Psoas muscle (tissue), 8 donors: Measurements from ENCODE around the gene PHF10. TPM values are rescaled to one million over a fixed set of nuclear protein-coding genes. Genes with fewer than 3 reads are reported as not detected.
"Not testable (repeated sequence)": the region's sequence is repeated elsewhere in the genome, so short reads cannot be mapped to it uniquely, and the experiment has no call there.

Experiments
- ATAC-seq, 4 donors: fragments of 200-7000 bp; cut with Tn5 transposase; one replicate each; pipeline ENCODE4 v1.9.1; 2020; ENCODE audit warnings: moderate library complexity in 3 of 4, mild to moderate bottlenecking in 2 of 4
- DNase-seq, 2 donors: peaks; one replicate each; pipeline ENCODE4 v3.0.0-alpha.2; 2020
- H3K27ac ChIP-seq: fragments of 200-600 bp; one replicate; pipeline ENCODE4 v1.8.0; 2022
- H3K27me3 ChIP-seq, 3 donors: fragments of 200-600 bp in 1 of 3; one replicate each; pipeline versions ENCODE4 v1.6.1 to v1.8.0; 2013 to 2022; ENCODE audit warnings: low read length in 2 of 3, mild to moderate bottlenecking in 2 of 3, moderate library complexity in 1 of 3; ENCODE audit not compliant: insufficient read depth in 3 of 3
- H3K36me3 ChIP-seq, 2 donors: fragments of 200-600 bp in 1 of 2; one replicate each; pipeline versions ENCODE4 v1.6.1 to v1.8.0; 2013 to 2022; ENCODE audit warnings: low read depth in 1 of 2, mild to moderate bottlenecking in 1 of 2, moderate library complexity in 1 of 2; ENCODE audit not compliant: insufficient read depth in 1 of 2
- H3K4me1 ChIP-seq: fragments of 200-600 bp; one replicate; pipeline ENCODE4 v1.8.0; 2022
- H3K4me3 ChIP-seq: fragments of 200-600 bp; one replicate; pipeline ENCODE4 v1.8.0; 2022; ENCODE audit warnings: mild to moderate bottlenecking
- H3K9me3 ChIP-seq: fragments of 200-600 bp; one replicate; pipeline ENCODE4 v1.8.0; 2022
- CTCF ChIP-seq: fragments of 200-600 bp; IDR thresholded peaks from one replicate; pipeline ENCODE4 v1.8.0; 2022; ENCODE audit warnings: antibody characterized with exemption
- WGBS, 3 donors: extraction: QIAGEN DNeasy Blood & Tissue Kit; methylation state at CpG; one replicate each; pipeline versions ENCODE4 v1.1.6 to v1.1.7; 2013; 5-methylcytosine and 5-hydroxymethylcytosine counted together
- intact Hi-C, 2 donors: fragments of 100-400 bp; cut with DNase I; formaldehyde crosslinking; loops; one replicate each; pipeline versions ENCODE4 v1.11.0 to v1.14.2; 2022
- polyA plus RNA-seq, 3 donors: library from polyadenylated mRNA; stranded (reverse); fragments of 200-250 nt; gene quantifications; one replicate each; pipeline ENCODE4 v1.2.3, GENCODE V29; 2013
- total RNA-seq, 4 donors: library from RNA; stranded (reverse); fragmentation: NEBNext Ultra II Directional in 2 of 4; extraction: Animal tissue kit (Norgen Biotek cat#: 25700) in 2 of 4; gene quantifications; one replicate each; pipeline versions ENCODE4 v1.2.1 to v1.2.4, GENCODE V29; 2021 to 2023
- donor health status: healthy with polysubstance abuse.
- donor health status: DM: no; HTN: no; CAD: no; lungs with moderate emphysema.
- donor health status: Bipolar disorder and iron deficiency.
- donor health status: healthy.
- donor health status: DM: yes; HTN: yes; CAD: no.
- donor health status: DM: no; HTN: no; CAD: no.
- donor health status: DM: no; HTN: no; CAD: no.
- donor health status: DM: yes; HTN: yes; CAD: no.

Gene PHF10
- total and polyA plus RNA-seq, 7 donors: 20.2 to 66.6 (median 49.3) TPM

- intact Hi-C loops: loop anchor here in 1 of 2 donors (5.0 kb wide), 1 partner anchor 51 kb away; the partner anchor contains the start of genes DYNLT2 and ERMARD
- TF ChIP-seq CTCF: no peak
- WGBS, 3 donors: 0 to 1% (median 0%) methylated on average over 30 to 54 of the region's 54 CpGs
- H3K36me3 ChIP-seq: peaks cover 3 to 25% of the 10 kb centered on the region in 2 donors
- no peaks in the 10 kb centered on the region for H3K27me3 ChIP-seq
- H3K9me3 ChIP-seq: no peaks in the 10 kb centered on the region
- peak overlapping the region; percentile 90 for H3K4me3 ChIP-seq
- peaks cover 37% of the 10 kb centered on the region for H3K4me1 ChIP-seq
- no peak for DNase-seq
- peak in 2 of 4 donors; percentile 14 to 15 for ATAC-seq
- peak overlapping the region; percentile 99 for H3K27ac ChIP-seq
Observed at GRCh38 chr6:169701311-169701953, 22.9 kb downstream of the PHF10 start.

GRCh38 chr6:169700296-169700695 lies 24.0 kb downstream of the PHF10 start:
- Histone ChIP-seq H3K27ac (no peak overlapping the region), H3K36me3 (peaks cover 3 to 13% of the 10 kb centered on the region in 2 donors), H3K9me3 (no peaks in the 10 kb centered on the region), H3K27me3 (no peaks in the 10 kb centered on the region), H3K4me1 (peaks cover 35% of the 10 kb centered on the region), H3K4me3 (peak overlapping the region; percentile 90)
- intact Hi-C loops: loop anchor here in 1 of 2 donors (5.0 kb wide), 1 partner anchor 52 kb away; the partner anchor contains the start of genes DYNLT2 and ERMARD
- WGBS, 3 donors: 53 to 56% (median 54%) methylated on average over 5 of the region's 5 CpGs
- DNase-seq (no peak), ATAC-seq (no peak)
- no peak for TF ChIP-seq CTCF

GRCh38 chr6:169697115-169697514 lies 27.2 kb downstream of the PHF10 start:
- H3K9me3 ChIP-seq, H3K36me3 ChIP-seq, H3K4me3 ChIP-seq, intact Hi-C loops, H3K27me3 ChIP-seq, DNase-seq, ATAC-seq: not testable (repeated sequence)
- Histone ChIP-seq H3K4me1 (peaks cover 10% of the 10 kb centered on the region), H3K27ac (peak overlapping the region; percentile 71)
- WGBS, 3 donors: 77 to 82% (median 79%) methylated on average over 10 of the region's 10 CpGs
- peak; percentile 31 for TF ChIP-seq CTCF

GRCh38 chr6:169695131-169695530 lies 29.2 kb downstream of the PHF10 start:
- H3K27ac ChIP-seq: no peak overlapping the region
- no peak for TF ChIP-seq CTCF
- H3K27me3 ChIP-seq: peaks cover 0 to 2% (median 0%) of the 10 kb centered on the region in 3 donors
- H3K36me3 ChIP-seq: no peaks in the 10 kb centered on the region
- no peaks in the 10 kb centered on the region for H3K4me1 ChIP-seq
- no peak overlapping the region for H3K4me3 ChIP-seq
- no peaks in the 10 kb centered on the region for H3K9me3 ChIP-seq
- intact Hi-C loops: no loop called here
- DNase-seq: no peak
- ATAC-seq: no peak
- WGBS, 3 donors: 92 to 97% (median 93%) methylated on average over 5 of the region's 5 CpGs
